Measurements from ENCODE around the gene NKAIN1. TPM values are rescaled to one million over a fixed set of nuclear protein-coding genes. Genes with fewer than 3 reads are reported as not detected.
A peak's percentile ranks its signal among the peaks of the same experiment; 100 is the strongest.
"Not testable (repeated sequence)": the region's sequence is repeated elsewhere in the genome, so short reads cannot be mapped to it uniquely, and the experiment has no call there.

NKAIN1 gene
- total RNA-seq, 1 donor from 2014 or later = 263 TPM

DNA sequence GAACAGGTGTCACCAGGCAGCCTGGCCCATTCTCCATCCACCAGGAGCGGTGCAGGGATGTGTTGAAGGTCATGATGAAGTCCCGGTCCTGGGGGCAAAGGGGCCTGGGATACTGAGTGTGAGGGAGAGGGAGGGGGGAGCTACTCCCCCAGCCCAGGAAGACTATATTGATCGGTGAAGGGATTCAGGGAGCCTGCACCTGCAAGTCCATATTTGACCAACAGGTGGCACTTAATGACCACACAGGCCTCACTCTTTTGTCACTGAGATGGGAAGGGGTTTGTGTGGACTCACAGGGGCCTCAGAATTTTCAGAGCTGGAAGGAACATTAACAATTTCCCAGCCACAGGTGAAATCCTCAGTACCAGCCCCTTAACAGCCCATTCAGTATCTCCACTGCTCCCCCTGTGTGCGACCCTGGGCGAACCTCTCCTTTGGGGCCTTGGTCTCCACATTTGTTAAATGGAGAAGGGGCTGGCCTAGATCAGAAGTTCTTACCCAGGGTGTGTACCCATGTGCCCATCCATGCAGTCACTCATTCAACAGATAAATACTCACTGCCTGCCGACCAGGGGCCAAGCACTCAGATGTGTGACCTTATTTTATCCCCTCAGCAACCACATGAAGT is 55.6 kb downstream of the NKAIN1 start:
- peaks cover 38% of the 10 kb centered on the region for H3K4me1 Mint-ChIP-seq (ENCODE audit: low read depth, unreplicated experiment)
- H3K4me3 Mint-ChIP-seq (ENCODE audit: unreplicated experiment) = no peak overlapping the region
- TF ChIP-seq, protein P1, sequence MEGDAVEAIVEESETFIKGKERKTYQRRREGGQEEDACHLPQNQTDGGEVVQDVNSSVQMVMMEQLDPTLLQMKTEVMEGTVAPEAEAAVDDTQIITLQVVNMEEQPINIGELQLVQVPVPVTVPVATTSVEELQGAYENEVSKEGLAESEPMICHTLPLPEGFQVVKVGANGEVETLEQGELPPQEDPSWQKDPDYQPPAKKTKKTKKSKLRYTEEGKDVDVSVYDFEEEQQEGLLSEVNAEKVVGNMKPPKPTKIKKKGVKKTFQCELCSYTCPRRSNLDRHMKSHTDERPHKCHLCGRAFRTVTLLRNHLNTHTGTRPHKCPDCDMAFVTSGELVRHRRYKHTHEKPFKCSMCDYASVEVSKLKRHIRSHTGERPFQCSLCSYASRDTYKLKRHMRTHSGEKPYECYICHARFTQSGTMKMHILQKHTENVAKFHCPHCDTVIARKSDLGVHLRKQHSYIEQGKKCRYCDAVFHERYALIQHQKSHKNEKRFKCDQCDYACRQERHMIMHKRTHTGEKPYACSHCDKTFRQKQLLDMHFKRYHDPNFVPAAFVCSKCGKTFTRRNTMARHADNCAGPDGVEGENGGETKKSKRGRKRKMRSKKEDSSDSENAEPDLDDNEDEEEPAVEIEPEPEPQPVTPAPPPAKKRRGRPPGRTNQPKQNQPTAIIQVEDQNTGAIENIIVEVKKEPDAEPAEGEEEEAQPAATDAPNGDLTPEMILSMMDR (IDR thresholded peaks at IDR 0.05; ENCODE audit: partially characterized antibody, unreplicated experiment) = peak; percentile 84

DNA sequence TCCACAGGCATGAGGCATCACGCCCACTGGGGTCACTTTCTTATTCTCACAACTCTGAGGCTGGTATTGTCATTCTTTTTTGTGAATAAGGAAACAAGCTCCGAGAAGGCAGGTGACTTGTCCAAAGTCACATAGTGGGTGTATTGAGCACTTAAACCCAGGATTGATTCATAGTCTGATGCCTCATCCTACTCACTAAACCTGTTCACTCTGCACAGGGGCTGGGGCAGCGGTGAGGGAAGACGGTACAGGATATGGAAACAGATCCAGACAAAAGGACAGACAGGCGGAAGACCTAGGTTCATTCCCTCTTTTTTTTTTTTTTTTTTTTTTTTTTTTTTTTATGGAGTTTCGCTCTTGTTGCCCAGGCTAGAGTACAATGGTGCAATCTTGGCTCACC is 56.6 kb downstream of the NKAIN1 start:
- TF ChIP-seq, protein P1 (IDR thresholded peaks at IDR 0.05; ENCODE audit: partially characterized antibody, unreplicated experiment) = no peak
- H3K27me3 Mint-ChIP-seq (ENCODE audit: unreplicated experiment) = peaks cover 10% of the 10 kb centered on the region
- peak overlapping the region; percentile 38 for H3K27ac Mint-ChIP-seq (ENCODE audit: unreplicated experiment)
- no peak overlapping the region for H3K4me3 Mint-ChIP-seq (ENCODE audit: unreplicated experiment)
- H3K4me1 Mint-ChIP-seq (ENCODE audit: low read depth, unreplicated experiment) = peaks cover 38% of the 10 kb centered on the region
- peaks cover 13% of the 10 kb centered on the region for H3K36me3 Mint-ChIP-seq (ENCODE audit: unreplicated experiment)
- no peak for DNase-seq
- peaks cover 20% of the 10 kb centered on the region for H3K9me3 Mint-ChIP-seq (ENCODE audit: unreplicated experiment)

More for the DNA sequence above, 55.6 kb downstream of the NKAIN1 start:
- H3K9me3 Mint-ChIP-seq (ENCODE audit: unreplicated experiment) = peaks cover 17% of the 10 kb centered on the region
- H3K27ac Mint-ChIP-seq (ENCODE audit: unreplicated experiment) = peak overlapping the region; percentile 11
- H3K36me3 Mint-ChIP-seq (ENCODE audit: unreplicated experiment) = peaks cover 10% of the 10 kb centered on the region
- peak; percentile 71 for DNase-seq
- H3K27me3 Mint-ChIP-seq (ENCODE audit: unreplicated experiment) = peaks cover 10% of the 10 kb centered on the region

DNA sequence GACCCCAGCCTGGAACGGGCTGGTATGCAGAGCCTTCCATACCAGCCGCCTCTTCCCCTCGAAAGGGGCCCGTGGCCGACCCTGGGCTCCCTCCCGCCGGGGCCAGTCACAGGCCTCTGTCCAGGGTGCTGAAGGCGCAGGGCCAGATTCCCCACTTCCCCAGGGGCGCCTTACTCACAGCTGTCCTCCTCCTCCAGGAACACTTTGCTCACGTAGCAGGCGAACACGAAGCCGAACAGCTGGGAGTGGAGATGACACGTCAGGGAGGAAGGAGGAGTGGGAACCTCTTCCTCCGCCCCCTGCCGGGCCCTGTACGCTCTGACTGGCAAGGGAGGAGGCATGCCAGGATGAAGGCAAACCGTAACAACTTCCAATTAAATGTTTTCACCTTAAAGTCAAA is 57.3 kb downstream of the NKAIN1 start:
- Mint-ChIP-seq H3K4me1 (ENCODE audit: low read depth, unreplicated experiment) (peaks cover 42% of the 10 kb centered on the region), H3K27me3 (ENCODE audit: unreplicated experiment) (peaks cover 14% of the 10 kb centered on the region), H3K36me3 (ENCODE audit: unreplicated experiment) (peaks cover 20% of the 10 kb centered on the region), H3K4me3 (ENCODE audit: unreplicated experiment) (peak overlapping the region; percentile 20), H3K27ac (ENCODE audit: unreplicated experiment) (no peak overlapping the region), H3K9me3 (ENCODE audit: unreplicated experiment) (peaks cover 20% of the 10 kb centered on the region)
- peak; percentile 47 for DNase-seq
- TF ChIP-seq, protein P1 (IDR thresholded peaks at IDR 0.05; ENCODE audit: partially characterized antibody, unreplicated experiment) = no peak

DNA sequence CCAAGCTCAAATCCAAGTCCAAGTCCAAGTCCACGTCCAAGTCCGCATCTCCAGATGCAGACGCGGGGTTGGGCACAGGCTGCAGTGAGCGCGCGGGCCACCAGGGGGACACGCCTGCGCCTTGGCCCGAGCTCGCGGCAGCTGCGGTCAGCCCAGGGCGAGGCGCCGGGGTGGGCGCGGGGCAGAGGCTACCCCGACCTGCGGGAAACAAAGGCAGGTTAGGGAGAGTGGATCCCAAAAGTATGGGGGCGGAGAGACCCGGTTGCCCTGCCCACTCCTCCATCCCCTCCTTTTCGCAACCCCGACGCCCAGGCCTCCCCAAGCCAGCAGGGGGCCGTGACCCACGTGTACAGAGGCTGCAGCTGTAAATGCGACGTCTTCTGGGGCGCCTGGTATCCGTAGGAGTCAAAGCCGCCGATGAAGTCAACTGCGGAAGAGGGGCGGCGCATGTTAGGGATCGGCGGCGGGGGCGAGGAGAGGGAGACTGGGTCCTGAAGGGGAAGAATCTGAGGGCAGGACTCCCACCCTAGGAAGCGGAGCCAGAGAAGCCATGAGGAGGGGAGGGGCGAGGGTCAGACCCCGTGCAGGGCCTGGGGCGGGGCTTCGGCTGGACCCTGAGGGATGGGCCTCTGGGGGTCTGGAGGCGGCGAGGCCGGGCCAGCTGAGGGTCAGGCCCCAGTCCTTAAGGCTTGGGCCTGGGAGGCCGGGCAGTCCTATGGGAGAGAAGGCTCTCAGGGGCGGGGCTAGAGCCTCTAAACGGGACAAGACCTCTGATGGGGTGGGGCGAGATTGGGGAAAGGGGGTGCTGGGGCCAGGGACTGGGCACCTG is 58.0 kb downstream of the NKAIN1 start:
- Mint-ChIP-seq H3K27ac (ENCODE audit: unreplicated experiment) (no peak overlapping the region), H3K36me3 (ENCODE audit: unreplicated experiment) (peaks cover 20% of the 10 kb centered on the region), H3K4me1 (ENCODE audit: low read depth, unreplicated experiment) (peaks cover 37% of the 10 kb centered on the region), H3K9me3 (ENCODE audit: unreplicated experiment) (peaks cover 20% of the 10 kb centered on the region), H3K4me3 (ENCODE audit: unreplicated experiment) (no peak overlapping the region), H3K27me3 (ENCODE audit: unreplicated experiment) (peaks cover 14% of the 10 kb centered on the region)
- peak; percentile 77 for DNase-seq
- TF ChIP-seq, protein P1 (IDR thresholded peaks at IDR 0.05; ENCODE audit: partially characterized antibody, unreplicated experiment) = peak; percentile 95

DNA sequence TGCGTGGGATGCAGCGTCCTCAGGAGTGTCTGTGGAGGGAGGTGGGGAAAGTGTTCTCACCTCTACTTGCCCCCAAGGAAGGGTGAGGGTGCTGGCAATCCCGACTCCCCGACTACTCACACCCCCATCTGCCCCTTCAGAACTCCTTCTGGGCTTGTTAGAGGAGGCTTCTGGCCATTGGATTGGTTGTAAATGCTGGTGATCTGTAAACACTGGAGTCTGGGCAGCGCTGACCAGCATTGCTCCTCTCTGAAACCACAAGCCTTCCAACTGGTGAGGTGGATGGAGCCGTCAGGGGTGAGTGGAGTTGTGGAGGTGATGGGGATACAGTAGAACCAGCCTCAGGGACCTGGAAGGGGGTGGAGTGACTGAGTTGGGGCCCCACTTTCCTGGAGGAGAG is 59.3 kb downstream of the NKAIN1 start:
- H3K36me3 Mint-ChIP-seq (ENCODE audit: unreplicated experiment) = peaks cover 20% of the 10 kb centered on the region
- TF ChIP-seq, protein P1 (IDR thresholded peaks at IDR 0.05; ENCODE audit: partially characterized antibody, unreplicated experiment) = no peak

DNA sequence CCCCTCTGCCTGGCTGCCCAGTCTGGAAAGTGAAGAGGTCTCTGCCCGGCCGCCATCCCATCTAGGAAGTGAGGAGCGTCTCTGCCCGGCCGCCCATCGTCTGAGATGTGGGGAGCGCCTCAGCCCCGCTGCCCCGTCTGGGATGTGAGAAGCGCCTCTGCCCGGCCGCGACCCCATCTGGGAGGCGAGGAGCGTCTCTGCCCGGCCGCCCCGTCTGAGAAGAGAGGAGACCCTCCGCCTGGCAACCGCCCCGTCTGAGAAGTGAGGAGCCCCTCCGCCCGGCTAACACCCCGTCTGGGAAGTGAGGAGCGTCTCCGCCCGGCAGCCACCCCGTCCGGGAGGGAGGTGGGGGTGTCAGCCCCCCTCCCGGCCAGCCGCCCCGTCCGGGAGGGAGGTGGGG is 63.4 kb downstream of the NKAIN1 start:
- peaks cover 20% of the 10 kb centered on the region for H3K36me3 Mint-ChIP-seq (ENCODE audit: unreplicated experiment)
- peaks cover 12% of the 10 kb centered on the region for H3K4me1 Mint-ChIP-seq (ENCODE audit: low read depth, unreplicated experiment)
- not testable (repeated sequence) for H3K27ac Mint-ChIP-seq (ENCODE audit: unreplicated experiment); DNase-seq; H3K4me3 Mint-ChIP-seq (ENCODE audit: unreplicated experiment)
- H3K27me3 Mint-ChIP-seq (ENCODE audit: unreplicated experiment) = peaks cover 13% of the 10 kb centered on the region
- H3K9me3 Mint-ChIP-seq (ENCODE audit: unreplicated experiment) = peaks cover 13% of the 10 kb centered on the region

More for the DNA sequence above, 59.3 kb downstream of the NKAIN1 start:
- no peak overlapping the region for H3K27ac Mint-ChIP-seq (ENCODE audit: unreplicated experiment)
- peaks cover 22% of the 10 kb centered on the region for H3K9me3 Mint-ChIP-seq (ENCODE audit: unreplicated experiment)
- peaks cover 31% of the 10 kb centered on the region for H3K4me1 Mint-ChIP-seq (ENCODE audit: low read depth, unreplicated experiment)
- peaks cover 18% of the 10 kb centered on the region for H3K27me3 Mint-ChIP-seq (ENCODE audit: unreplicated experiment)
- no peak for DNase-seq
- no peak overlapping the region for H3K4me3 Mint-ChIP-seq (ENCODE audit: unreplicated experiment)
